ENCODE data around the gene CYFIP2.
"Not testable (repeated sequence)": the region's sequence is repeated elsewhere in the genome, so short reads cannot be mapped to it uniquely, and the experiment has no call there.

Gene CYFIP2

GRCh38 chr5:157265714-157266285 lies at the start of gene CYFIP2:
CYFIP2 (plus strand) TSS chr5:157266123; CDS start chr5:157285362, 19,239 bp downstream.
- no peak for DNase-seq

- no peak for DNase-seq
Observed at GRCh38 chr5:157216391-157217142, 49.4 kb upstream of the CYFIP2 start.

- DNase-seq, result no peak
Observed at GRCh38 chr5:157217289-157218024, 48.5 kb upstream of the CYFIP2 start.

GRCh38 chr5:157219491-157220271 lies 46.2 kb upstream of the CYFIP2 start:
- no peak for DNase-seq

- no peak for DNase-seq
Observed at GRCh38 chr5:157221959-157222358, 44.0 kb upstream of the CYFIP2 start.

GRCh38 chr5:157222506-157223230 lies 43.3 kb upstream of the CYFIP2 start:
- DNase-seq, result no peak

GRCh38 chr5:157225469-157226422 lies 40.2 kb upstream of the CYFIP2 start:
- no peak for DNase-seq

GRCh38 chr5:157230610-157231009 lies 35.3 kb upstream of the CYFIP2 start:
- DNase-seq, result no peak

- DNase-seq, result no peak
Observed at GRCh38 chr5:157232706-157233105, 33.2 kb upstream of the CYFIP2 start.

- DNase-seq, result no peak
Observed at GRCh38 chr5:157233515-157233914, 32.4 kb upstream of the CYFIP2 start.

- no peak for DNase-seq
Observed at GRCh38 chr5:157236423-157236822, 29.5 kb upstream of the CYFIP2 start.

- DNase-seq, result no peak
Observed at GRCh38 chr5:157241483-157241882, 24.4 kb upstream of the CYFIP2 start.

GRCh38 chr5:157244704-157245103 lies 21.2 kb upstream of the CYFIP2 start:
- DNase-seq, result not testable (repeated sequence)

- no peak for DNase-seq
Observed at GRCh38 chr5:157245476-157245875, 20.4 kb upstream of the CYFIP2 start.

- DNase-seq, result no peak
Observed at GRCh38 chr5:157245886-157246285, 20.0 kb upstream of the CYFIP2 start.

GRCh38 chr5:157247267-157247666 lies 18.7 kb upstream of the CYFIP2 start:
- DNase-seq, result no peak

GRCh38 chr5:157248821-157249470 lies 17.0 kb upstream of the CYFIP2 start:
- DNase-seq, result no peak

- no peak for DNase-seq
Observed at GRCh38 chr5:157252711-157253465, 13.0 kb upstream of the CYFIP2 start.

GRCh38 chr5:157253547-157253946 lies 12.4 kb upstream of the CYFIP2 start:
- DNase-seq, result no peak

GRCh38 chr5:157258450-157258849 lies 7.5 kb upstream of the CYFIP2 start:
- DNase-seq, result no peak

All from NCI-H2081 treated with DMSO at 0.1 percent for 48 hours (cell line).